Measurements from ENCODE around the gene DNM2.
A peak's percentile ranks its signal among the peaks of the same experiment; 100 is the strongest.
"Not testable (repeated sequence)": the region's sequence is repeated elsewhere in the genome, so short reads cannot be mapped to it uniquely, and the experiment has no call there.

Gene DNM2

GRCh38 chr19:10846500-10847202 is 128.8 kb downstream of the DNM2 start:
- no peak for DNase-seq

- no peak for DNase-seq
Measured at GRCh38 chr19:10848230-10848856, 130.5 kb downstream of the DNM2 start, which contains the start of gene C19orf38. C19orf38 (plus strand) TSS chr19:10848415; CDS start chr19:10848509, 94 bp downstream.

- no peak for DNase-seq
Measured at GRCh38 chr19:10850631-10851030, 132.8 kb downstream of the DNM2 start.

GRCh38 chr19:10852098-10852800 is 134.4 kb downstream of the DNM2 start:
- no peak for DNase-seq

GRCh38 chr19:10852941-10853340 is 135.1 kb downstream of the DNM2 start:
- no peak for DNase-seq

GRCh38 chr19:10854350-10855089 is 136.6 kb downstream of the DNM2 start:
- no peak for DNase-seq

- peak; percentile 46 for DNase-seq
Measured at GRCh38 chr19:10855879-10856522, 138.1 kb downstream of the DNM2 start.

GRCh38 chr19:10856899-10857298 is 139.0 kb downstream of the DNM2 start:
- DNase-seq = not testable (repeated sequence)

- DNase-seq = peak; percentile 40
Measured at GRCh38 chr19:10858204-10858828, 140.4 kb downstream of the DNM2 start.

- DNase-seq = peak; percentile 56
Measured at GRCh38 chr19:10861103-10861651, 143.3 kb downstream of the DNM2 start.

- no peak for DNase-seq
Measured at GRCh38 chr19:10862561-10863106, 144.8 kb downstream of the DNM2 start.

GRCh38 chr19:10863107-10863717 is 145.3 kb downstream of the DNM2 start:
- no peak for DNase-seq

- peak; percentile 90 for DNase-seq
Measured at GRCh38 chr19:10864538-10864899, 146.6 kb downstream of the DNM2 start.

- no peak for DNase-seq
Measured at GRCh38 chr19:10866495-10866894, 148.6 kb downstream of the DNM2 start.

- no peak for DNase-seq
Measured at GRCh38 chr19:10868872-10869547, 151.1 kb downstream of the DNM2 start.

- DNase-seq = not testable (repeated sequence)
Measured at GRCh38 chr19:10869872-10870311, 152.0 kb downstream of the DNM2 start.

GRCh38 chr19:10870501-10870954 is 152.6 kb downstream of the DNM2 start:
- no peak for DNase-seq

- DNase-seq = peak; percentile 99
Measured at GRCh38 chr19:10870955-10871603, 153.2 kb downstream of the DNM2 start, which contains the start of gene CARM1. CARM1 (plus strand) TSS chr19:10871553; CDS start chr19:10871703, 150 bp downstream.

- peak; percentile 48 for DNase-seq
Measured at GRCh38 chr19:10871711-10872545, 154.0 kb downstream of the DNM2 start.

All from stimulated activated CD4-positive, alpha-beta T cell treated with anti-CD3 and anti-CD28 coated beads, Interleukin-15, amount 100 ng/mL, for 24 hours (primary cell).